ENCODE measurements around the gene MYOCOS.

- TF ChIP-seq EZH2 (IDR thresholded peaks at IDR 0.05; ENCODE audit: low read length, unreplicated experiment) (no peak), CTCF (conservative IDR thresholded peaks at IDR 0.05; ENCODE audit: low read depth, low read length) (no peak), EZH2phosphoT487 (IDR thresholded peaks at IDR 0.05; ENCODE audit: borderline replicate concordance, low read length) (no peak)
These were observed 3.2 kb downstream of the MYOCOS start for GRCh38 chr1:171625225-171625624.
